Measurements from ENCODE around the gene WIF1. TPM values are rescaled to one million over a fixed set of nuclear protein-coding genes. Genes with fewer than 3 reads are reported as not detected.
A peak's percentile ranks its signal among the peaks of the same experiment; 100 is the strongest.

The WIF1 gene
- total RNA-seq, 1 donor from 2014 or later, result 97.0 TPM

DNA sequence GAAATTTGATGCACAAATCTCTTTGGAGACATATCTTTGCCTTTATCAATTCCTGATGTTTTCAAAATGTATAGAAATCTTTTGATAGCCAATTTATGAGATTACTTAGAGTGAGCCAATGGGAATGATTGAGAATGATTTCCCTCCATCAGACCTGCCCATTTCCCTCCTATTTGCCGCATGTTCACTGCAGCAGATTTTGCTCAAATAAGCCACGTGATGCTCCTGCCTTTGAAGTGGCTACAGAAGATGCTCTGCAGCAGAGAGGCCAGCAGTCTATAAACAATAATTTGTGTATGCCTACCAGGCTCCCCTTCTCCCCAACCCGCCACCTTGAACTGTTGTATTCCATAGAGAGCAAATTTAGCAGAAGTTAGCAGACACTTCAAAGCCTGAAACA, 21.9 kb downstream of the WIF1 start:
- no peaks in the 10 kb centered on the region for H3K27me3 ChIP-seq (ENCODE audit: low read depth)
- intact Hi-C loops (cut with DNase I), result no loop called here
- H3K36me3 ChIP-seq, result no peaks in the 10 kb centered on the region
- H3K27ac ChIP-seq, result no peak overlapping the region
- ATAC-seq (no peak), DNase-seq (no peak)
- no peaks in the 10 kb centered on the region for H3K9me3 ChIP-seq
- H3K4me1 ChIP-seq, result no peaks in the 10 kb centered on the region
- H3K4me3 ChIP-seq, result no peak overlapping the region
- TF ChIP-seq, protein P1, sequence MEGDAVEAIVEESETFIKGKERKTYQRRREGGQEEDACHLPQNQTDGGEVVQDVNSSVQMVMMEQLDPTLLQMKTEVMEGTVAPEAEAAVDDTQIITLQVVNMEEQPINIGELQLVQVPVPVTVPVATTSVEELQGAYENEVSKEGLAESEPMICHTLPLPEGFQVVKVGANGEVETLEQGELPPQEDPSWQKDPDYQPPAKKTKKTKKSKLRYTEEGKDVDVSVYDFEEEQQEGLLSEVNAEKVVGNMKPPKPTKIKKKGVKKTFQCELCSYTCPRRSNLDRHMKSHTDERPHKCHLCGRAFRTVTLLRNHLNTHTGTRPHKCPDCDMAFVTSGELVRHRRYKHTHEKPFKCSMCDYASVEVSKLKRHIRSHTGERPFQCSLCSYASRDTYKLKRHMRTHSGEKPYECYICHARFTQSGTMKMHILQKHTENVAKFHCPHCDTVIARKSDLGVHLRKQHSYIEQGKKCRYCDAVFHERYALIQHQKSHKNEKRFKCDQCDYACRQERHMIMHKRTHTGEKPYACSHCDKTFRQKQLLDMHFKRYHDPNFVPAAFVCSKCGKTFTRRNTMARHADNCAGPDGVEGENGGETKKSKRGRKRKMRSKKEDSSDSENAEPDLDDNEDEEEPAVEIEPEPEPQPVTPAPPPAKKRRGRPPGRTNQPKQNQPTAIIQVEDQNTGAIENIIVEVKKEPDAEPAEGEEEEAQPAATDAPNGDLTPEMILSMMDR (IDR thresholded peaks at IDR 0.05), result no peak

DNA sequence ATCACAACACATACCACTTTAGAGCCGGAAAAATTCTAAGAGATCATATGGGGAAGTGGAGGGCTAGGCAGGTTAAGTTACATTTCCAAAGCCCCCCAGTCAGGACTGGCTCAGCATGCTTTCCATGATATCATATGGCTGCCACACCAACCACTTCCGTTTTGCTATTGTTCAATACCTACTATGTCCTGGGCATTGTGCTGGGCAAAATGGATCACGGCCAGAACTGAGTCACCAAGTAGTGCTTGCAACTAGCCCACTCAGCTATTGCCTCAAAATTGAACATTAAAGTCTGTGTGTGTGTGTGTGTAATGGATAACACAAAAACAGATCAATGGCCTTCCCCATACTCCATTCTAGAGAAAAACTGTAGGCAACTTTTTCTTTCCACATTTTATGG, 22.7 kb downstream of the WIF1 start:
- DNase-seq (no peak), ATAC-seq (peak in 1 of 2 donors; percentile 37)
- intact Hi-C loops (cut with DNase I), result no loop called here

GRCh38 chr12:65094722-65095121, 26.4 kb downstream of the WIF1 start:
- no peak overlapping the region for H3K4me3 ChIP-seq
- intact Hi-C loops (cut with DNase I), result no loop called here
- H3K27me3 ChIP-seq (ENCODE audit: low read depth), result no peaks in the 10 kb centered on the region
- DNase-seq, result no peak
- no peaks in the 10 kb centered on the region for H3K4me1 ChIP-seq
- H3K36me3 ChIP-seq, result no peaks in the 10 kb centered on the region
- no peak for ATAC-seq
- TF ChIP-seq, protein P1 (IDR thresholded peaks at IDR 0.05), result no peak
- no peak overlapping the region for H3K27ac ChIP-seq
- H3K9me3 ChIP-seq, result no peaks in the 10 kb centered on the region

More for the DNA sequence above, 22.7 kb downstream of the WIF1 start:
- no peaks in the 10 kb centered on the region for H3K27me3 ChIP-seq (ENCODE audit: low read depth)
- H3K4me3 ChIP-seq, result no peak overlapping the region
- TF ChIP-seq, protein P1 (IDR thresholded peaks at IDR 0.05), result no peak
- no peaks in the 10 kb centered on the region for H3K9me3 ChIP-seq
- H3K36me3 ChIP-seq, result no peaks in the 10 kb centered on the region
- no peaks in the 10 kb centered on the region for H3K4me1 ChIP-seq
- H3K27ac ChIP-seq, result no peak overlapping the region

GRCh38 chr12:65093606-65094005, 27.5 kb downstream of the WIF1 start:
- H3K27me3 ChIP-seq (ENCODE audit: low read depth), result no peaks in the 10 kb centered on the region
- H3K4me1 ChIP-seq, result no peaks in the 10 kb centered on the region
- H3K36me3 ChIP-seq, result no peaks in the 10 kb centered on the region
- TF ChIP-seq, protein P1 (IDR thresholded peaks at IDR 0.05), result no peak
- no peaks in the 10 kb centered on the region for H3K9me3 ChIP-seq
- intact Hi-C loops (cut with DNase I), result no loop called here
- no peak overlapping the region for H3K4me3 ChIP-seq
- ATAC-seq (no peak), DNase-seq (no peak)
- H3K27ac ChIP-seq, result no peak overlapping the region

DNA sequence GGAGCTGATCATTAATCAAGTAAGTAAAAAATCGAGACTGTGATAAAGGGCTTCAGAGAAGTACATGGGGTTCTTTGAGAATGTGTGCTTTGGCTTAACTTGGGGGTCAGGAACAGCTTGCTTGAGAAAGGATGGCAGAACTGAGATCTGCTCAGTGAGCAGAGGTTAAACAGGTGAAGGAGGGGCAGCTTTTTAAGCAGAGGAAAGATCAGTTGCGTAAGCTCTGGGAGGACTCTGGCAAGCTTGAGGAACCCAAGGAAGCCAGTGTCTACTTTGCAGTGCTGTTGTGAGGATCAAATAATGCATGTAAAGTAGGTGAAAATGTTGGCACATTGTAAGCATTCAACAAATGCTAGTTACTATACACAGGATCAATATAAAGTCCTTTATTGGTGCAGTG, 30.6 kb downstream of the WIF1 start:
- peak in 1 of 2 donors; percentile 31 for ATAC-seq
- intact Hi-C loops (cut with DNase I), result no loop called here
- Histone ChIP-seq H3K36me3 (no peaks in the 10 kb centered on the region), H3K27me3 (ENCODE audit: low read depth) (no peaks in the 10 kb centered on the region), H3K4me3 (no peak overlapping the region), H3K27ac (no peak overlapping the region), H3K4me1 (no peaks in the 10 kb centered on the region), H3K9me3 (no peaks in the 10 kb centered on the region)
- TF ChIP-seq, protein P1 (IDR thresholded peaks at IDR 0.05), result no peak
- DNase-seq, result no peak

DNA sequence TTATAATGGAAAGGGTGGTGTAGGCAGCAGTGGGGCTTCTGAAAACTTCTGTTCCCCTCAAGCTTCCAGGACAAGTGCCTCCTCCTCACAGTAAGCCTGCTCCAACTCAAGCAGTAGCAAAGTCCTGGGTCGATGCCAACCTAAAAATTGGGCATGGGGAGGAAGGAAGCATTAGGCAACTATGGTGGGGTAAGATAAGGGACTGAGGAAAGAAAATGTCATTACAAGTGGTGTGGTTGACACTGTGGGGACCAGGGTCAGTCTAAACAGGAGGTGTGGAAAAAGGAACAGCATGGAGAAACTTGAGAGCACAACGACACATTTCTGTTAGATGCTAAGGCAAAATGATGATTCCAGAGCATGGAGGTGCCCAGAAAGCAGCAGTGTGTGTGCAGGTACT, 34.9 kb downstream of the WIF1 start:
- Histone ChIP-seq H3K4me3 (no peak overlapping the region), H3K4me1 (no peaks in the 10 kb centered on the region), H3K36me3 (no peaks in the 10 kb centered on the region), H3K27me3 (ENCODE audit: low read depth) (no peaks in the 10 kb centered on the region), H3K9me3 (no peaks in the 10 kb centered on the region), H3K27ac (no peak overlapping the region)
- ATAC-seq (peak in 1 of 2 donors; percentile 49), DNase-seq (no peak)
- intact Hi-C loops (cut with DNase I), result no loop called here
- TF ChIP-seq, protein P1 (IDR thresholded peaks at IDR 0.05), result no peak
